Activated naive CD4-positive, alpha-beta T cell treated with anti-CD3 and anti-CD28 coated beads, Interleukin-2, amount 10 ng/mL, durations not matched to agents 7 days and 5 days (primary cell): ENCODE results near the gene CSGALNACT2.

Source experiments
- CTCF ChIA-PET: fragments of 350-600 bp; sonication (Branson Sonifier 250); formaldehyde crosslinking; loops from one replicate; lab custom pipeline; 2021; ENCODE audit warnings: antibody characterized with exemption; lab: Charles Lee
- DNase-seq: peaks from one replicate; pipeline ENCODE4 v3.0.0-alpha.2; 2020
- H3K27ac Mint-ChIP-seq: one replicate; pipeline ENCODE4 v1.8.0; 2021; ENCODE audit warnings: mild to moderate bottlenecking, moderate library complexity, mixed read lengths
- H3K27me3 Mint-ChIP-seq: one replicate; pipeline ENCODE4 v1.8.0; 2021; ENCODE audit warnings: mild to moderate bottlenecking, mixed read lengths
- H3K36me3 Mint-ChIP-seq: one replicate; pipeline ENCODE4 v1.8.0; 2021; ENCODE audit warnings: mixed read lengths
- H3K4me1 Mint-ChIP-seq: one replicate; pipeline ENCODE4 v1.8.0; 2021; ENCODE audit warnings: mixed read lengths
- H3K4me3 Mint-ChIP-seq: one replicate; pipeline ENCODE4 v1.8.0; 2021; ENCODE audit warnings: mild to moderate bottlenecking, moderate library complexity, mixed read lengths
- H3K9me3 Mint-ChIP-seq: one replicate; pipeline ENCODE4 v1.8.0; 2021; ENCODE audit warnings: mixed read lengths

The CSGALNACT2 gene

DNA sequence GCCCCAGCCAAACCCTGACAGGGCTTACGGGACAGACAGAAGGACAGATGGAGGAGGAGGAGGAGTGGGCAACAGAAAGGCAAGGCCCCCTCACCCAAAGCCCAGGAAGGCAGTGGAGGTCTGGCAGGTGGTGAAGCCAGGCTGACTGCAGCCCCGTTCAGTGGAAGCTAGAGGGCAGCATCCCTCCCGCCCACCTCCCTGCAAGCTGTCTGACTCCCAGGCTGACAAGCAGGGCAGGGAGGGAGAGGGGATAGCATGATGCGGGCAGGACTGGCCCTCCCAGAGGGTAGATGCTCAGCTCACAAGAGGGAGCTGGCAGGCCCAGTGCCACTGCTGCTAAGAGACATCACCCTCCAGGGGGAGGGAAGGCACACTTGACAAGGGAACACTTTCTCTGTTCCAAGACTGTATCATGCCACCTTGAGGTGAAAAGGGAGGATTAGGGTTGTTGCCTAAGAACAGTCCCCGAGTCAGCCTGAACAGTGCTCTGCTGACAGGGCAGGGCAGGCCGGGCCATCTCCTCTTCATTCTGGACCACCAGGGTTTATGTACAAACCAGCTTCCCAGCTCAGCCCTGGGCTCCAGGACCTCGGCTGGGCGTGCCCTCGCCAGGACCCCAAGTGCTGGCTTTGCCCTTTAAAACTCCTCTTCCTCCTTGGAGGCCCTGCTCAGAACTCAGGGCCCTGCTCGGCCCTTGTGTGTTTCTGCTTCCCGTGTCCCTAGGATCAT lies 66.9 kb downstream of the CSGALNACT2 start:
- no peak overlapping the region for H3K27ac Mint-ChIP-seq
- H3K4me1 Mint-ChIP-seq: peaks cover 12% of the 10 kb centered on the region
- H3K27me3 Mint-ChIP-seq: peaks cover 10% of the 10 kb centered on the region
- DNase-seq: peak; percentile 74
- no peaks in the 10 kb centered on the region for H3K36me3 Mint-ChIP-seq
- CTCF ChIA-PET: interaction anchor here (0.7 to 4.4 kb wide), 37 partner anchors 9 to 257 kb away, joined by 3 to 38 read pairs (median 5); partner anchors contain the start of gene CSGALNACT2
- H3K9me3 Mint-ChIP-seq: no peaks in the 10 kb centered on the region
- H3K4me3 Mint-ChIP-seq: no peak overlapping the region

- H3K4me3 Mint-ChIP-seq: no peak overlapping the region
- no peaks in the 10 kb centered on the region for H3K9me3 Mint-ChIP-seq
Observed at GRCh38 chr10:43205681-43206390, 67.6 kb downstream of the CSGALNACT2 start.

DNA sequence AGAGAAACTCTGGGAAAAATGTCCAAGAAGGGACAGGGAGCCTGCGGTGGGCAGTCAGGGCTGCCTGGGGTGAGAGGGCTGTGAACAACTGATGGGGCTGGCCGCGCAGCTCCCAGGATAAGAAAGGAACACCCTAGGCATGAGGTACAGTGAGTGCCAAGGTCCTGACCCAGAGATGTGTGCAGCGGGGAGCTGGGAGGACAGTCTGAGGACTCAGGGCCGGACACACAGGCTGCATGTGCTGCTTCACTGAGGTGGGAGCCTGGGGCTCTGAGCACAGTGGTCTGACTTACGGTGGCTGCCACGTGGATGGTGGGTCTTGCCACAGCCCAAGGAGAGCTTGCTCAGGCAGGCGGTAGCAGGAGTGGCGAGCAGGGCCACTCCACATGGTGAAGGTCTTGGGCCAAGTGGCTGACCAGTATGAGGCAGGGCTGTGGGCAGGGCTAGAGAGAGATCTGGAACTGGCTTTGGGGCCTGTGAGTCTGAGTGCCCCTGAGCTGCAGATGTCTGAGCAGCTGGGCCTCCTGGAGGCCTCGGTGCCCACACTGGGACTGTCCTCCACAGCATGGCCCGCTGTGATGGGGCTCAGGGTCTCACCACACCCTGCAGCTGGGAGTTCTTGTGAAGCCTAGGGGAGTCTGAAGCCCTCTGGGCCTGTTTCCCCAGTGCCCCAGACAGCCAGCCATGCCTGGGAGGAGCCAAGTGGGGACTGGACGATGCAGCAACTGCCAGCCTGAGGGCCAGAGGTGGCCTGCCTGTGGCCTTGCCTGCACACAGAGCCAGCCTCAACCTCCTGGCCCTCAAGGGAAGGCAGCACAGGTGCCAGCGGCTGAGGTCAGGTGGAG lies 68.4 kb downstream of the CSGALNACT2 start:
- CTCF ChIA-PET: interaction anchor here (0.6 to 4.1 kb wide), 8 partner anchors 35 to 254 kb away, joined by 3 to 38 read pairs (median 3); partner anchors contain the start of gene CSGALNACT2
- peaks cover 9% of the 10 kb centered on the region for H3K27me3 Mint-ChIP-seq

More at GRCh38 chr10:43205681-43206390, 67.6 kb downstream of the CSGALNACT2 start:
- peak; percentile 15 for DNase-seq
- H3K27me3 Mint-ChIP-seq: peaks cover 7% of the 10 kb centered on the region
- CTCF ChIA-PET: interaction anchor here (0.8 to 4.4 kb wide), 25 partner anchors 8 to 252 kb away, joined by 3 to 38 read pairs (median 5); partner anchors contain the start of gene CSGALNACT2
- no peaks in the 10 kb centered on the region for H3K36me3 Mint-ChIP-seq
- no peak overlapping the region for H3K27ac Mint-ChIP-seq
- H3K4me1 Mint-ChIP-seq: peaks cover 12% of the 10 kb centered on the region

GRCh38 chr10:43208147-43209073 lies 70.2 kb downstream of the CSGALNACT2 start:
- peak; percentile 16 for DNase-seq
- H3K4me1 Mint-ChIP-seq: peaks cover 7% of the 10 kb centered on the region
- H3K27ac Mint-ChIP-seq: no peak overlapping the region
- H3K27me3 Mint-ChIP-seq: peaks cover 15% of the 10 kb centered on the region
- no peaks in the 10 kb centered on the region for H3K9me3 Mint-ChIP-seq
- no peak overlapping the region for H3K4me3 Mint-ChIP-seq
- no peaks in the 10 kb centered on the region for H3K36me3 Mint-ChIP-seq
- CTCF ChIA-PET: interaction anchor here (0.7 kb wide), 1 partner anchor 1711 kb away, joined by 3 read pairs; no protein-coding TSS in a partner anchor

More for the DNA sequence above, 68.4 kb downstream of the CSGALNACT2 start:
- no peaks in the 10 kb centered on the region for H3K36me3 Mint-ChIP-seq
- peak; percentile 18 for DNase-seq
- H3K27ac Mint-ChIP-seq: no peak overlapping the region
- no peaks in the 10 kb centered on the region for H3K9me3 Mint-ChIP-seq
- peaks cover 12% of the 10 kb centered on the region for H3K4me1 Mint-ChIP-seq
- H3K4me3 Mint-ChIP-seq: no peak overlapping the region

DNA sequence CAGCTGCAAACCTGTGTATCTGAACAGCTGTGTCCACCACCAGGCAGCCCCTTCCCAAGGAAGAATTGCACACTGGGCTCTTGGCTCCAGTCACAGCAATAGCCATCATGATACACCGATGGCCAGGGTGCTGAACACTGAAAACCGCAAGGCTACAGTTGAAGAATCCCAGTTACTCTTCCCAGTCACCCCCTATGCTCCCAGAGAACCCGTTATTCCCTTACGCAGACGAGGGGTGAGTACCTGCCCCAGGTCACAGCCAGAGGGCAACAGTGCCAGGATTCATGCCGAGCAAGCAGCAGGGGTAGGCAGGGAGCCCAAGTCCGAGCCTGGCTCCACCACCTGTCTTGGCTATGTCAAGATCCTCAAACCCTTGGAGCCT lies 70.8 kb downstream of the CSGALNACT2 start:
- H3K4me3 Mint-ChIP-seq: no peak overlapping the region
- H3K27me3 Mint-ChIP-seq: peaks cover 18% of the 10 kb centered on the region
- H3K27ac Mint-ChIP-seq: no peak overlapping the region
- peak; percentile 17 for DNase-seq
- CTCF ChIA-PET: interaction anchor here (0.7 kb wide), 1 partner anchor 1711 kb away, joined by 3 read pairs; no protein-coding TSS in a partner anchor
- no peaks in the 10 kb centered on the region for H3K36me3 Mint-ChIP-seq
- no peaks in the 10 kb centered on the region for H3K9me3 Mint-ChIP-seq
- peaks cover 5% of the 10 kb centered on the region for H3K4me1 Mint-ChIP-seq

DNA sequence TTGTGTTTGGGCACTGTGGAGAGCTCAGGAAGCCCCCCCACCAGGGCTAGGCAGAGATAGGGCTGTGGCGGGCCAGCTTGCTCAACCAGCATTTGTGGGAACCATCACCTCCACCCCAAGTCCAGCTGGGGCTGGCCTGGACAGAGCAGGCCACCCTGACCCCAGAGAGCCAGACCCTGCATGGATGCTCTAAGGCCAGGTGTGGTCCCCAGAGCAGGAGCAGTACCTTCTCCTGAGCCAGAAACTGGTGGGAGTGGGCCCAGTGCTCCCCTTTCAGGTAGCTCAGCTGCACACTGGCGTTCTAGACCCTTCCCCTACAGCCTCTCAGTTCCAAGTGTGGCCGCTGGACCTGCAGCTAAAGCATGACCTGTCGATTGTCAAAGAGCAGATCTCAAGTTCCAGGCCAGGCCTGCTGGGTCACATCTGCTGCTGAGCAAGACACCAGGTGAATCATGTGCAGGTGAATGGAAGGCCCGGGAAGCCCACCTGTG lies 71.5 kb downstream of the CSGALNACT2 start:
- no peaks in the 10 kb centered on the region for H3K36me3 Mint-ChIP-seq
- no peak overlapping the region for H3K4me3 Mint-ChIP-seq
- peaks cover 21% of the 10 kb centered on the region for H3K27me3 Mint-ChIP-seq
- H3K9me3 Mint-ChIP-seq: no peaks in the 10 kb centered on the region
- H3K27ac Mint-ChIP-seq: no peak overlapping the region
- CTCF ChIA-PET: interaction anchor here (1.0 to 1.2 kb wide), 3 partner anchors 8 to 13 kb away, joined by 3 to 4 read pairs (median 3); no protein-coding TSS in a partner anchor
- H3K4me1 Mint-ChIP-seq: peaks cover 3% of the 10 kb centered on the region
- DNase-seq: peak; percentile 18

DNA sequence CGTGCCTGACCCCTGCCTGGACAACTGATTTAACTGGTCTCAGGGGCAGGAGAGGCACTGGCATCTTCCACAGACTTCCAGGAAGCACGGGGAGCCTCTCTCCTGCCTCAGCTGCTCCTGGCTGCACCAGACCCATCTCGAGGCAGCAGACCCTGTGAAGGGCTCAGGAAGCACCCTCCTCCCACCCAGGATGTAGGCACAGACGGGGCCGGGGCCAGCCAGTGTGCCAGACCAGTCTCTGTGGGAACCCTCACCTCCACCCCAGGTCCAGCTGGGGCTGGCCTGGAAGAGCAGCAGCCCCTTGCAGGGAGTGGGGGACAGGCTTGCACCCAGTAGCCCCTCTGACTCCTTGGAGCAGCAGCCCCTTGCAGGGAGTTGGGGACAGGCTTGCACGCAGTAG lies 72.3 kb downstream of the CSGALNACT2 start:
- Mint-ChIP-seq H3K27ac (no peak overlapping the region), H3K4me1 (no peaks in the 10 kb centered on the region)
- DNase-seq: peak; percentile 19

GRCh38 chr10:43211030-43211429 lies 72.8 kb downstream of the CSGALNACT2 start:
- Mint-ChIP-seq H3K36me3 (no peaks in the 10 kb centered on the region), H3K27ac (no peak overlapping the region), H3K4me1 (no peaks in the 10 kb centered on the region), H3K27me3 (peaks cover 21% of the 10 kb centered on the region), H3K4me3 (no peak overlapping the region), H3K9me3 (no peaks in the 10 kb centered on the region)
- DNase-seq: peak; percentile 15
- CTCF ChIA-PET: interaction anchor here (0.9 kb wide), 1 partner anchor 52 kb away, joined by 3 read pairs; no protein-coding TSS in a partner anchor

More for the DNA sequence above, 72.3 kb downstream of the CSGALNACT2 start:
- Mint-ChIP-seq H3K4me3 (no peak overlapping the region), H3K36me3 (no peaks in the 10 kb centered on the region), H3K27me3 (peaks cover 21% of the 10 kb centered on the region), H3K9me3 (no peaks in the 10 kb centered on the region)
- CTCF ChIA-PET: interaction anchor here (0.9 to 1.2 kb wide), 3 partner anchors 12 to 52 kb away, joined by 3 to 4 read pairs (median 3); no protein-coding TSS in a partner anchor

DNA sequence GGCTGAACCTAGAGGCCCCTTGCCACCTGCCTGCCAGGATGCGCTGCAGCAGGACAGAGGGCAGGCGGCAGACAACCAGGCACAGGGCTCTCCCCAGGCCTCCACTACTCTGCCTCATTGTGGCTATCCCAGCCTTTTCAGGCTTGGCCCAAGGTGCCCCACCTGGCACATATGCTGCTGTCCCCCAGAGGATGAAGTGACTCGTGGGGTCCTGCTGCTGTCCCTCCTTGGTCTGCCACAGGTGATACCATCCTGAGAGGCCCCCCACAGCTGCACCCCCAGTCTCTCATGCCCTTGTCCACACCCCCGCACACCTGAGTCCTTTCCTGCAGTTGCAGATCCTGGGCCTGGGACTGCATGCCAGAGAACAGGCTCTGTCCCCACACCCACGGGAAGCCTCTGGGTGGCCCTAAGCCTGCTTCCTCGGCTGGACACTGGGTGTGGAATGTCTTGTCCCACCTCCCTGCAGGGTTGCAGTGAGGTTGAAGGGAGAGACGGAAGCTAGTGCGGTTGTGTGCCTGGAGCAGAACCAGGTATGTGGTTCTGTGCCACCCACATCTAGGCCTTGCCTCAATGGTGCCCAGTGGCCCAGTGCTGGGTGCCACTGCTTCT lies 73.3 kb downstream of the CSGALNACT2 start:
- CTCF ChIA-PET: no interaction called here
- no peaks in the 10 kb centered on the region for H3K36me3 Mint-ChIP-seq
- no peak overlapping the region for H3K27ac Mint-ChIP-seq
- H3K4me1 Mint-ChIP-seq: no peaks in the 10 kb centered on the region
- peaks cover 21% of the 10 kb centered on the region for H3K27me3 Mint-ChIP-seq
- no peak overlapping the region for H3K4me3 Mint-ChIP-seq
- no peaks in the 10 kb centered on the region for H3K9me3 Mint-ChIP-seq
- peak; percentile 11 for DNase-seq

DNA sequence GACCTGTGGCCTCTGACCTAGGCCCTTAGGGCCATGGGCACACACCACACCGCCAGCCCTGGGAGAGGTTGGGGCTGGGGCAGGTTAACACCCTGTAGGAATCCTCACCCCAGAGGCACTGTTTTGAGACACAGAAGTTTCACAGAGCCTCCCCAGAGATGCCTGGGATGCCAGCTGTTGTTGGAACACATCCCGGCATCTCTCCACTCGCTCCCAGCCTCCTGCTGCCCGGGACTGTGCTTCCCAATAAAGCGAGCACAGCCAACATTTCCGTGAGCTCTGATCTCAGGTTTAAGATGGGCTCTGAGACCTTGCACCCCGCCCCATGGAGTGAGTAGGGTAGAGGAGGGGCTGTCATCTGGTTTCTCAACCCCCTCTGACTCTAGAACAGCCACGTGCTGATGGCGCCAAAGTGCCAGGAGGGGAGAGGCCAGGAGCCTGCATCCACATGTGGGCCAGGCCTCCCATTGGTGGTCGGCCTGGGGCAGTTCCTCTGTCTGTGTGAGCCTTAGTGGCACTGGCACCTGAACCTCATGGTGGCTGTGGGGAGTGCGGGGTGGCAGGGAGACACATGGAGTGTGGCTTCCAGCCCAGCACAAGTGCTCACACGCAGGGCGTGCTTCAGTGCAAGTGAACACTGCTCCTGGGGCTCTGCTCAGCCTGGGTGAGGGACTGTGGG lies 73.9 kb downstream of the CSGALNACT2 start:
- CTCF ChIA-PET: interaction anchor here (0.6 to 4.2 kb wide), 2 partner anchors 8 to 10 kb away, joined by 3 to 35 read pairs; no protein-coding TSS in a partner anchor
- peaks cover 27% of the 10 kb centered on the region for H3K27me3 Mint-ChIP-seq
- H3K36me3 Mint-ChIP-seq: no peaks in the 10 kb centered on the region

DNA sequence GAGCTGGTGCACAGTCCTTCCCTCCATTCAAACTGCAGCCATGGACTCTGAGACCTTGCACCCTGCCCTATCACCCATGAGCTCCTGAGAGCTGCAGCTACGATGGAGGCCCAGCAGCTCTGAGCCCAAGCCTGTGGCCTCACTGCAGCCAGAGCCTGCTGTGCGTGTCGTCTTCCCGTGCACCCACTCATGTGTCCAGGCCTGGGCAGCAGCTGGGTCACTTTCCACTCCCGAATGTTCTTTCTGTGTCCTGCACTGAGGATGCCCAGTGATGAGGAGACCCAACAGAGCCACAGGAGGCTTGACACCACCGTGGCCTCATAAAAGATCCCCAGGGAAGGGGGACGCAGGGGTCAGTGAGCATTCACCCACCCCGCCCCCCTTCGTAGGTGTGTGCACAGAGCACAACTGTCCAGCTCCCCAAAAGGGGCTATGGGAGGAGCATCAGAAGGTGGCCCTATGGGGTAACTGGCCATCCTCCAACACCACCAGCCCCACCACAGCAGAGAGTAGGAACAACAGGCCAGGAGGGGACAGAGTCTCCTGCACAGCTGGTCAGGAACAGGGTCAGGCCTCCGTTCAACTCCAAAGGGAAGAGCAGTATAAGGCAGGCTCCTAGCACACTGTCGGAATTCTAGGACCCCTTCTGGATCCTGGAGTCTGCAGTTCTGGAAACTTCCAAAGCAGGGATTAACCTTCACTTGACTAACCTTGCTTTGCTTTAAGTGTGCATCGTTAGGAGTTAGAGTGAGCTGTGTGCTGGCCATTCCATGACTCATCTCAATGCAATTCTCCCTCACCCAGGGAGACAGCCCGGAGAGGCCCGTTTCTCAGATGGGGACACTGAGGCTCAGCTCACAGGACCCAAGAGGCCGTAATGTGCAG lies 76.1 kb downstream of the CSGALNACT2 start:
- Mint-ChIP-seq H3K4me1 (no peaks in the 10 kb centered on the region), H3K27me3 (peaks cover 43% of the 10 kb centered on the region), H3K4me3 (no peak overlapping the region), H3K9me3 (no peaks in the 10 kb centered on the region), H3K36me3 (no peaks in the 10 kb centered on the region), H3K27ac (no peak overlapping the region)
- DNase-seq: no peak
- CTCF ChIA-PET: interaction anchor here (4.2 kb wide), 1 partner anchor 11 kb away, joined by 35 read pairs; no protein-coding TSS in a partner anchor

More for the DNA sequence above, 73.9 kb downstream of the CSGALNACT2 start:
- H3K27ac Mint-ChIP-seq: no peak overlapping the region
- no peaks in the 10 kb centered on the region for H3K9me3 Mint-ChIP-seq
- peak; percentile 16 for DNase-seq
- H3K4me3 Mint-ChIP-seq: no peak overlapping the region
- no peaks in the 10 kb centered on the region for H3K4me1 Mint-ChIP-seq
